Fibroblast of lung (primary cell): ENCODE measurements around the gene CHIT1.

ENCODE experiments used
- CTCF ChIP-seq, 2 donors: IDR thresholded peaks in 1 of 2; conservative IDR thresholded peaks in 1 of 2; 1 replicate in 1 of 2; 2 replicates in 1 of 2; pipeline ENCODE4 v1.5.1; 2011 to 2012; ENCODE audit warnings: low read length in 2 of 2, control low read depth in 1 of 2, inconsistent platforms in 1 of 2, low read depth in 1 of 2, mild to moderate bottlenecking in 1 of 2
- EZH2 ChIP-seq: IDR thresholded peaks from 2 replicates; pipeline ENCODE4 v1.5.1; 2012; ENCODE audit warnings: low read length, control low read depth, mild to moderate bottlenecking; ENCODE audit errors: missing control alignments

DNA sequence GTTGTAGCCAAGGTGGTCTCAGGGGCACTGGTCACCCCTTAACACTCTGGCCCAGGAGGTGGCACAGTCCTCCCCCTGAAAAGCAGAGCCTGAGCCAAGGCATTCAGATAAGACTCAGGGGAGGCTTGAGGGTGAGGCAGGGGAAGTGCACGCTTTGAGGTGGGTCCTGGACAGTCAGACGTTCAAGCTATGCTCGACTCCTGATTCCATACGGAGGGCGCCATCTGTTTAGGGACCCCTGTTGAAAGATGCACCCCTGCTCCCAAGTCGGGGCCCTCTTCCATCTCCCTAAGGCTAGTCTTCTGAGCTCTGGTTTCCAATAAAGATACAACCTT lies 30.0 kb downstream of the CHIT1 start:
- TF ChIP-seq EZH2 (no peak), CTCF (conservative IDR thresholded peaks at IDR 0.05 in 1 of 2, IDR thresholded peaks at IDR 0.05 in 1 of 2; ENCODE audit: low read depth in 1 of 2, low read length in 2 of 2) (no peak)
